ENCODE results near the gene EFHC1.

The EFHC1 gene

GRCh38 chr6:52499026-52499425 lies 78.9 kb downstream of the EFHC1 start:
- TF ChIP-seq FOXP2 (optimal IDR thresholded peaks at IDR 0.05; ENCODE audit: control extremely low read depth, extremely low read length, insufficient read depth) (no peak), POLR2AphosphoS5 (IDR thresholded peaks at IDR 0.05; ENCODE audit: borderline replicate concordance, low read depth, low read length) (no peak), EZH2 (IDR thresholded peaks at IDR 0.05) (no peak)
- Histone ChIP-seq H3K4me3 (no peak overlapping the region), H3K9me3 (ENCODE audit: low read depth, low read length) (no peaks in the 10 kb centered on the region), H3K36me3 (ENCODE audit: insufficient read depth, low read length) (no peaks in the 10 kb centered on the region), H3K9ac (ENCODE audit: insufficient read length) (no peak overlapping the region), H3K27ac (no peak overlapping the region)
- no peak for DNase-seq (ENCODE audit: low read depth, low spot score)

- no peak overlapping the region for H3K27ac ChIP-seq
- no peak overlapping the region for H3K9ac ChIP-seq (ENCODE audit: insufficient read length)
- no peaks in the 10 kb centered on the region for H3K9me3 ChIP-seq (ENCODE audit: low read depth, low read length)
- DNase-seq (ENCODE audit: low read depth, low spot score), result no peak
- TF ChIP-seq POLR2AphosphoS5 (IDR thresholded peaks at IDR 0.05; ENCODE audit: borderline replicate concordance, low read depth, low read length) (no peak), EZH2 (IDR thresholded peaks at IDR 0.05) (no peak), FOXP2 (optimal IDR thresholded peaks at IDR 0.05; ENCODE audit: control extremely low read depth, extremely low read length, insufficient read depth) (no peak)
- no peaks in the 10 kb centered on the region for H3K36me3 ChIP-seq (ENCODE audit: insufficient read depth, low read length)
- H3K4me3 ChIP-seq, result no peak overlapping the region
Measured at GRCh38 chr6:52499681-52500236, 79.6 kb downstream of the EFHC1 start.

DNA sequence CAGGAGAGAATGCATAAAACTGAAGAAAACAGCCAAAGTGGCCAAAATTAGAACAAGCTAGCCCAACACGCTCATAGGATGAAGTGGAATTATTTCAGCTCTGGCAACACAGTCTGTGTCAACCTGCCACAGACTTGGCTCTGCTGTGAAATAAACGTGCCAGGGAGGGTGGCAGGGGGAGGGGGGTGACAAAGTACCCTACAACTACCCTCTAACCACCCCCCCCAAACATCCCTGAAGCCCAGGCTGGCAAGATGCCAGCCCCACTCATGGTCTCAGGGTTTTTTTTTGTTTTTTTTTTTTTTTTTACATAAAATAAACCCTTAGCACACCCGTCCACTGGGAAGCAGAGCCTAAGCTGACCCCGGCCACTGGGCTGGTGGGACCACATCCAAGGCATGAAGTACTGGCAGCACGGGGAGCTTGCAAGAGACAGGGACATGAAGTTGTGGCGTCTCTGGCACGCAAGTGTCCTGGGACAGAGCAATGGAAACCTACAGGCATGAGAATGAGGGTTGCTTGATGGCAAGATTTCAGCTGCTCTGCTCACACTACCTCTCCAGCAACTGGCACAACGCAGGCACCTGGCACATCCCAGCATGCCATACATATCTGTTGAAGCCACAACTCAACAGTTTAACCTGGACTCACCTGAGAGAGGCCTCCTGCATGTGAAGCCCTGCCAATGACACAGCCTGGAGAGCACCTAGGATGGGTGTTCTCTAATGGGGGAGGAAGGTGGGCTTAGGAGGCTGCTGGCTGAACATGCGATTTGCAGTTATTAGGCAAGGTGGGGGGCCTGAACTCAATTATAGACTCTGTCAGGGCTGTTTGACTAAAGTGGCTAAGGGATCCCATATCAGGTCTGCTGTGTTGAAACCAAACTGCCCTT lies 80.3 kb downstream of the EFHC1 start:
- Histone ChIP-seq H3K27ac (no peak overlapping the region), H3K9ac (ENCODE audit: insufficient read length) (no peak overlapping the region), H3K36me3 (ENCODE audit: insufficient read depth, low read length) (no peaks in the 10 kb centered on the region), H3K9me3 (ENCODE audit: low read depth, low read length) (no peaks in the 10 kb centered on the region), H3K4me3 (no peak overlapping the region)
- DNase-seq (ENCODE audit: low read depth, low spot score), result no peak
- no peak for TF ChIP-seq FOXP2 (optimal IDR thresholded peaks at IDR 0.05; ENCODE audit: control extremely low read depth, extremely low read length, insufficient read depth)

- no peak for DNase-seq (ENCODE audit: low read depth, low spot score)
- no peaks in the 10 kb centered on the region for H3K9me3 ChIP-seq (ENCODE audit: low read depth, low read length)
- no peak overlapping the region for H3K4me3 ChIP-seq
- H3K9ac ChIP-seq (ENCODE audit: insufficient read length), result no peak overlapping the region
- no peaks in the 10 kb centered on the region for H3K36me3 ChIP-seq (ENCODE audit: insufficient read depth, low read length)
- no peak overlapping the region for H3K27ac ChIP-seq
- TF ChIP-seq EZH2 (IDR thresholded peaks at IDR 0.05), result no peak
- TF ChIP-seq FOXP2 (optimal IDR thresholded peaks at IDR 0.05; ENCODE audit: control extremely low read depth, extremely low read length, insufficient read depth), result no peak
- TF ChIP-seq POLR2AphosphoS5 (IDR thresholded peaks at IDR 0.05; ENCODE audit: borderline replicate concordance, low read depth, low read length), result no peak
Measured at GRCh38 chr6:52502306-52503029, 82.3 kb downstream of the EFHC1 start.

GRCh38 chr6:52503323-52503747 lies 83.2 kb downstream of the EFHC1 start:
- Histone ChIP-seq H3K4me3 (no peak overlapping the region), H3K36me3 (ENCODE audit: insufficient read depth, low read length) (no peaks in the 10 kb centered on the region), H3K9me3 (ENCODE audit: low read depth, low read length) (no peaks in the 10 kb centered on the region), H3K9ac (ENCODE audit: insufficient read length) (no peak overlapping the region), H3K27ac (no peak overlapping the region)
- no peak for DNase-seq (ENCODE audit: low read depth, low spot score)
- TF ChIP-seq FOXP2 (optimal IDR thresholded peaks at IDR 0.05; ENCODE audit: control extremely low read depth, extremely low read length, insufficient read depth) (no peak), POLR2AphosphoS5 (IDR thresholded peaks at IDR 0.05; ENCODE audit: borderline replicate concordance, low read depth, low read length) (no peak), EZH2 (IDR thresholded peaks at IDR 0.05) (no peak)

DNA sequence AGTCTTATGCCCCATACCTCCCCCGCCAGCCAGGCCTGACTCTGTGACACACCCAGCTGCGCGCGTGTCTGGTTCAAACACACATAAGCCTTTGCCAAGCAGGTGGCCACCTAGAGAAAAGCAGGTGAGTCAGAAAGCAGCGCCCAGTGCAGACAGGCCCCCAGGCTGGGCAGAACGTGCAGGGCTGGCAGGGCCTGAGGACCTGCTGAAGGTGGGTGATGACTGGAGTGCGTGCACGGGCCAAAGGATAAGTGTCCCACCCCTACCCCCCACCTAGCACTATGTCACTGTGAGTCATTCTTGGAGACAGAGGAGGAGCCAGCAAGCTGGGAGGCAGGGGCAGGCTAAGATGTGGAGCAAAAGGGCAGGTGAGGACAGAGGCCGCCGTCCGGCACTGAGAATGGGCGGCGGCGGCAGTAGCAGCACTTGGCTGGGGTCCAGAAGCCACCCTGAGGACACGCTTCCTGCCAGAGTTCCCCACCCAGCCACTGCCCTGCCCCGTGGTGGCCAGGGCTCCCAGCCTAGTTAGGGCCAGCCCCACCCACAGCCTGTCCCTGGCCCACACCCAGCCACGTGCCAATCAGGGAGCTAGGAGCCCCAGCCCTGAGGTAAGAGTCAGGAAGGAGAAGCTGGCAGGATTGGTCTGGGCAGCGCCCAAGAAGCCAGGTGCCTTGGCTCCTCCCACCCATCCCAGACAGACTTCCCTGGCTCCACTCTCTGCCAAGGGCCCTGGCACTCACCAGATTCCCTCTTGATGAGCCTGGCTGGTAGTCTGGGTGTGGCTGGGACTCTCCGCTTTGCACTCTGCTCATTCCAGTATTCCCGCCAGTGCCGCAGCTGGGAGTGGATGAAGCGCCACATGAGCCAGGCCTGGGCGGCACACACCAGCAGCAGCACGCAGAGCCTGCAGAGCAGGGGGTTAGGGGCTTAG lies 84.0 kb downstream of the EFHC1 start:
- H3K4me3 ChIP-seq, result no peak overlapping the region
- H3K9ac ChIP-seq (ENCODE audit: insufficient read length), result no peak overlapping the region
- TF ChIP-seq FOXP2 (optimal IDR thresholded peaks at IDR 0.05; ENCODE audit: control extremely low read depth, extremely low read length, insufficient read depth), result no peak
- no peak for TF ChIP-seq EZH2 (IDR thresholded peaks at IDR 0.05)
- no peak for TF ChIP-seq POLR2AphosphoS5 (IDR thresholded peaks at IDR 0.05; ENCODE audit: borderline replicate concordance, low read depth, low read length)
- no peak for DNase-seq (ENCODE audit: low read depth, low spot score)
- no peaks in the 10 kb centered on the region for H3K36me3 ChIP-seq (ENCODE audit: insufficient read depth, low read length)
- no peaks in the 10 kb centered on the region for H3K9me3 ChIP-seq (ENCODE audit: low read depth, low read length)
- H3K27ac ChIP-seq, result no peak overlapping the region

- no peak for DNase-seq (ENCODE audit: low read depth, low spot score)
- Histone ChIP-seq H3K4me3 (no peak overlapping the region), H3K36me3 (ENCODE audit: insufficient read depth, low read length) (no peaks in the 10 kb centered on the region), H3K9me3 (ENCODE audit: low read depth, low read length) (no peaks in the 10 kb centered on the region), H3K9ac (ENCODE audit: insufficient read length) (no peak overlapping the region), H3K27ac (no peak overlapping the region)
- no peak for TF ChIP-seq FOXP2 (optimal IDR thresholded peaks at IDR 0.05; ENCODE audit: control extremely low read depth, extremely low read length, insufficient read depth)
- TF ChIP-seq POLR2AphosphoS5 (IDR thresholded peaks at IDR 0.05; ENCODE audit: borderline replicate concordance, low read depth, low read length), result no peak
Measured at GRCh38 chr6:52504782-52505136, 84.6 kb downstream of the EFHC1 start.

All from SK-N-MC (cell line).